Activated CD4-positive, alpha-beta T cell treated with anti-CD3 and anti-CD28 coated beads, Interleukin-2, Interleukin-6, amounts not matched to agents 100 ng/mL and 50 ng/mL, durations not matched to agents 16 hours and 8 hours (primary cell): Measurements from ENCODE around the gene SLC66A1.

Experiments used
- DNase-seq: peaks from one replicate; pipeline ENCODE4 v3.0.0-alpha.2; 2020

SLC66A1 gene

DNA sequence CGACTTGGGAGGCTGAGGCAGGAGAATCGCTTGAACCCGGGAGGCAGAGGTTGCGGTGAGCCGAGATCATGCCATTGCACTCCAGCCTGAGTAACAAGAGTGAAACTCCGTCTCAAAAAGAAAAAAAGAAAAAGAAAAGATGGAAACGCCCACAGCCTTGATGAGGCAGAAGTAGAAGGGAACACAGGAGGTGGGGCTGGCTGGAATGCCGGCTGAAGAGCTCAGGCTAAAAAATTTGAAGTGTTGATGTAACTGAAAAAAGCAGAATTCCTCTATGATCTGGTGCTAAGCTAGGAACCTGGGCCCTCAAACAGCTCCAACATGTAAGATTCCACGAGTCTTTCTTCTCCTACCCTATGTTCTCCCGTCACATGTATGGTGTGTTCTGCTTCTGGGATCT lies 53.6 kb downstream of the SLC66A1 start:
- DNase-seq, result no peak

DNA sequence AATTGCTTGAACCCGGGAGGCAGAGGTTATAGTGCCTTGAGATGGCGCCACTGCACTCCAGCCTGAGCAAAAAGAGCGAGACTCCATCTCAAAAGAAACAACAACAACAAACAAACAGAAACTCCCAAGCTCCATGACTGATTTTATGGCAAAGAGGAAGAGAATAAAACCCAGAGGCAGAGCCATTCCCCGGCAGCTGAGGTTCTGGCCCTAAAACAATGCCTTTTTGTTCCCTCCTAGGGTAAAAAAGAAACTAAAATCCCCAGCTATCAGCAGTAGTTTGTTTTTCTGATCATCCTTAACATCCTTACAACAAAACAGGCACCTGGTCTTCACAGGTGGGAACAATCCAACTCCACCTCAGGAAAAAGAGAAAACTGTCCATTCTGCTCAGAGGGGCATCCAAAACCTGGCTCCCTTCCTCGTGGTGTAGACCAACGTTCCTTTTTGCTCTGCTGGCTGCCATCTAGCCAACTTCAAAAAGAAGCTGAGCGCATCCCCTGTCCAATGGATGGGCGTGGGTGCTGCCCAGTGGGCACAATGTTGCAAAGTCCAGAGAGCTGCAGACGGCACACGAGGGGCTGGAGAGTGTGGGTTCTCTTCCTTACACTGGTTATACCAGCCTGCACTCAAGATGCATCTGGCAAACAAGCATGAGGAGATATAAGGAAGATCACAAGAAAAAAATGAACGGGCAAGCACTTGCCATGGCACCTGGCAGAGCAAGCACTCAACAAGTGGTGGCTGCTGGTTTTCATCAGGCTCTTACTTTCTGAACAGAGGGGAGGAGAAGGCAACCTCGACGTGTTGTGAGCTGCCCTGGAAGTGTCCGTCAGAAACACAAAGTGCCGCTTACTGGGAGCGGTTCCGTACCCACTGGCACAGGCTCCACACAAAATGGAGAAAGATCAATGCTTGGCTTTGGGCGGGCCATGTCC lies 54.7 kb downstream of the SLC66A1 start:
- no peak for DNase-seq

DNA sequence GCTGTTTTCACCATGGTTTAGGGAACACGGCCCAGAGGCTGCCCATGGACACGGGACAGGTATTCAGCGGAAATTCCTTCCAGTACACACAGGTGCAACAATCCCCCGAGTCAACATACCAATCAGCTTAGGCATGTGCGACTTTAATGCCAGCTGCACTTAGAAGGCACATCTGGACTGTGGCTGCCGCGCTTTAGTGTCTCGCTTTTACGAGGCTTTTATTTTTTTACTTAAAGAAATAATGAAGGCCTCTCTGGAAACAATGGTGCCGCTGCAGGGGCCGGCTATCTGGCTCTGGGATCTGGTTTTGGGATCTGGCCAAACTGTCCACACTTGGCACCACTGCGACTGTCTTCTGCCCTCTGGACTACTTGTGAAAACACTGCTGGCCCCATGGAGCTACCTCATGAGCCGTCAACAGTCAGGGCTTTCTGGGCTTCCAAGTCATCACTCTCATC lies 55.5 kb downstream of the SLC66A1 start:
- no peak for DNase-seq

DNA sequence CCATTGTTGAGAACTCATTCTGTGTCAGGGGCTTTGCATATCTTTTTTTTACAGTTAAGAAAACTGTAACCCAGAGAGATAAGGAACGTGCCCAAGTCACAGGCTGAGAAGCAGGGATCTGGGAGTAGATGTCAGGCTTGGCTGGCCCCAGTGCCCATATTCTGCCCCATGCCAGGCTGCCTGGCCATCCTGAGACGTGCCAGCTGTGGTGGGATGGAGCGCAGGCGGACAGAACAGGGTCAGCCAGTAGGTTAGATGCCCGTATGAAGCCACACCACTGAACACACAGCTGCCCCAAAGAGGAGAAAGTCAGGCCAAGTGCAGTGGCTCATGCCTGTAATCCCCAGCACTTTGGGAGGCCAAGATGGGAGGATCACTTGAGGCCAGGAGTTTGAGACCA lies 55.9 kb downstream of the SLC66A1 start:
- DNase-seq, result no peak

DNA sequence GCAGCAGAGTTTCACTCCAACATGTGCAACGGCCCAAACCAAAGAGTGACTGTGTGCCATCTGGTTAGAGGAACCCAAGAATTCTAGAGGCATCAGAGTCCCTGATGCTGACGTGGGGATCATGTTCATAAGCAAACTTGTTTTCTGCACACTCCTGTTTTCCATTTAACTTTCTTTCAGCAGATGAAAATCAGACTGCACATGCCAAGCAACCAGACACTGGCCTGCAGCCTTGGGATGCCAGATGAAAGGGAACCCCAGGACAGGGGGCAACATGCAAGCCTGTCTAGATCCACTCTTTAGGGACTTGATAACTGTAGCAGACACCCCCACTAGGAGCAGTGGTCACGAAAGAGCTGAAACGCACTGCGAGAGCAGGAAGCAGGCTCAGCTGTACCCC lies 56.8 kb downstream of the SLC66A1 start:
- DNase-seq, result no peak

DNA sequence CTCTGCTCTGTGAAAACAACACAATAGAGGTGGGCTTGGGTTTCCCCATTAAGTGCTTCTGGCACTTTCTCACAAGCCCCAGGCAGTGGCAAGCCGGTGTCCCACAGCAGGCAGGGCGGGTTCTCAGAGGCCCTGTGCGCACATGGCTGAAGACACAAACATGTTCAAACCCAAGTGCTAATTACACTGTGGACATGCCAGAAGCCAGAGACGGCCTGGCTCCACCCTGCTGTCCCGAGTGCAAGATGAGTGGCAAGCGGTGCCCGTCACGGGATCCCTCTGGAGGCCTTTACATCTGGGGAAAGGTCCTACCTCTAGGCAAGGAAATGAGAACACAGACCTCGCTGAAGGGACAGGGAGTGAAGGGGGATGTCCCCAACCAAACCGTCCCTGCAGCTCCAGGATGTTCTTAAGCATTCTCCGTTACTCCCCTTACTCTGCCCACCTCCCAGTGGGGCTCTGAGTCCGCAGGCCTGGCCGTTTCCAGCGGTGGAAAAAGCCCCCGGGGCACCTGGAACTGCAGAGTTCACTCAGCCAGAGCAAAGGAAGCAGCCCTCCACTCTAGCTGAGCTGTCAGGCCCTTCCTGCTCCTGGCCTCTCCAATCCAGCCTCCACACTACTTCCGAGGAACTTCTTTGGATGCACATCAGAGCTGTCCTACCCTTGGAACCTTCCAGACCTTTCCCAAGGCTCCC lies 57.4 kb downstream of the SLC66A1 start:
- no peak for DNase-seq

DNA sequence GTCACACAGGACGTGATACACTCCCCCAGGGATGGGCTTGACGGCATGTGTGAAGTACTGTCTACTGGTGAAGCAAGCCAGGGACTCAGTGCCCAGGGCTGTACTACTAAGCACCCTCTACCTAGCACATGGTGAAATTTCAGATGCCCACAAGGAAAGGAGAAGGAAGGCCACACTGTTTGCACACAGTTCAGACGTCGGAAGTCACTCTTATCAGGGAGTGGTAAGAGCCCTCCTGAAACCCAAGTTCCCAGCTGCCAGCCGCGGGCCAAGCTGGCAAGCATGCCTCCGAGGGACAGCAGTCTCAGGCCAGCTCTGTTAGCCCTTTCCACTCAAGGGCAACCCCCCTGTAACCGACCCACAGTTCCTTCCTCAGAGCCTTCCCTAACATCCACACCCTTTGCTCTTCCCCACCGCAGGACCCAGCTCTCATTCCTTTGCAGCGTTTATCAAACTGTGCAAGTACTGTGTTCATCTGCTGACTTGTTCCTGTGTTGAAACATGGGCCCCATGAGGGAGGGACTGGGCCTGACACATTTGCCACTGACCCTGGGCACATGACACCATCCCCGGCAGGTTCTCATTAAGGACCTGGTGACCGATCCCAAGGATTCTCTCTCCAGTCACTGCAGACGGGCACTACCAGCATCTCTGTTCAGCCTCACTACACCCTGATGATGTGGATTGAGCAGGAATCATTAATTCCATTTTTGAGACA lies 58.5 kb downstream of the SLC66A1 start:
- no peak for DNase-seq

DNA sequence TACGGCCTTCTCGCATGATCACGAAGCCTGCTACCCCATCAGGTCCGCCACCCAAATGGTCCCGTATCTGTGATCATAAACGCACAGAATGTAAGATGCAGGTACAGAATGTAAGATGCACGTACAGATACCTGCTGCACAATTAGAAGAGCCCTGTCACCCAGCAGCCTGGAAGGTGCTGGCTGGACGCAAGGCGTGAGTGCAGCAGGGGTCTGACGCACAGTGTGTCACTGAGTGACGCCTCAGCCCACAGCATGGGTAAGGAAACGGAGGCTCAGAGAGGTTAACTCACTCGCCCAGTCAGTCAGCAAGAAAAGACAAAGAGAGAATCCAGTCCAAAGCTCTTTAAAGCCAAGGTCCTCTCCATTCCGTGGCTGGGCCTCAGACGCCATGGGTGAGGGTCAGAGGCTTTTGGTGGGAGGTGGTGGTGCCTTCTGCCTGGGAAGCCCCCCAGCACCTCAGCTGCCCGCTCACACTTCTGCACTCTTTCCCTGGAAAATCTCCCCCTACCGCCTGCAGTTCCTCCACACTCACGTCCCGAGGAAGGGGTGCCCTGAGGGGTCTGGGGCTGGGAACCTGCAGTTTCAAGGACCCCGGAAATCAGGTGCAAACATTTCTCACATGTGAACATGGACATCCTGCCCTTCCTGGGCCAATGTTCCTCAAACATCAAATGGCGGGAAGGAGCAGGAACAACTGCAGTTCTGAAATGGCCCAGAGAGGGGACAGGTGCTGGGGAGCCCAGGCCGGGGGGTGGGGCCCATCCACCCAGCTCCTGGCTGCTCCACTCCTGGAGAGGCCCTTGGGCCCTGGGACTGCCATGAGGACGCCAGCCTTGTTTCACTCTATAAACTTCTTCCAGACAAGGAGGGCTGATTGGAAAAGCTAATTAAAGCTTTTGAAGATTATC lies 59.4 kb downstream of the SLC66A1 start:
- no peak for DNase-seq

DNA sequence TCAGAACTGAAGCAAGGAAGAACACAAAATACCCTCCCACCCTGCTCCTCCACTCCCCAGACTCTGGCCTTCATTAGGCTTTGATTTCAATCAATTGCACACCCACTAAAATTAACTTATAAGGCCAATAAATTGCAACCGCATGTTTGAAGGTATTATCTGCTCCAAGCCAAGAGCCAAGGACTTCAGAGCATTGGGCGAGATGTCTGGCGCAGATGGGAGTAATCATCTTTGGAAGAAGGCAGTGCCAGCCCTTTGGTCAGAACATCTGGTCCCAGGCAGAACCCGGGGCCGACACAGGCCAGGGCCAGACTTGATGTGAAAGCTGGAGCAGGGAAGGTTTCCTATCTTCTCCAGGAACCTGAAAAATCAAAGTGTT lies 60.0 kb downstream of the SLC66A1 start:
- no peak for DNase-seq

DNA sequence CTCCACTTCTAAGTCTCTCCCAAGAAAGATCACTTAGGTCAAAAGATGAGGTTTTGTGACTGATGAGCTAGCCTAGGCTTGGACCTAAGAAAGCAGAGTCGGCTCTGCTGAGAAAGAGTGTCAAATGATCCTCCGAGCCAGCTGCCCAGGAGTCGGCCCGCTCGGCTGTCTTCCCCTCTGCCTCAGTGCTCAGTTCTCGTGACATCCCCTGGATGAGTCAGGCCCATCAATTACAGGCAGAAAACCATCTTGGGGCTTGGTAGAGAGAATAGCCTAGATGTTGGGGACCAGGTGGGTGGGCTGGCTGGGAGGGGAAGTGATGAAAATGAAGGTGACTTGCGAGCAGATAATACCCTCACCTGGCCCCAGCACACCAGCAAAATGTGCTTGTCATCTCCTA lies 60.5 kb downstream of the SLC66A1 start:
- no peak for DNase-seq

DNA sequence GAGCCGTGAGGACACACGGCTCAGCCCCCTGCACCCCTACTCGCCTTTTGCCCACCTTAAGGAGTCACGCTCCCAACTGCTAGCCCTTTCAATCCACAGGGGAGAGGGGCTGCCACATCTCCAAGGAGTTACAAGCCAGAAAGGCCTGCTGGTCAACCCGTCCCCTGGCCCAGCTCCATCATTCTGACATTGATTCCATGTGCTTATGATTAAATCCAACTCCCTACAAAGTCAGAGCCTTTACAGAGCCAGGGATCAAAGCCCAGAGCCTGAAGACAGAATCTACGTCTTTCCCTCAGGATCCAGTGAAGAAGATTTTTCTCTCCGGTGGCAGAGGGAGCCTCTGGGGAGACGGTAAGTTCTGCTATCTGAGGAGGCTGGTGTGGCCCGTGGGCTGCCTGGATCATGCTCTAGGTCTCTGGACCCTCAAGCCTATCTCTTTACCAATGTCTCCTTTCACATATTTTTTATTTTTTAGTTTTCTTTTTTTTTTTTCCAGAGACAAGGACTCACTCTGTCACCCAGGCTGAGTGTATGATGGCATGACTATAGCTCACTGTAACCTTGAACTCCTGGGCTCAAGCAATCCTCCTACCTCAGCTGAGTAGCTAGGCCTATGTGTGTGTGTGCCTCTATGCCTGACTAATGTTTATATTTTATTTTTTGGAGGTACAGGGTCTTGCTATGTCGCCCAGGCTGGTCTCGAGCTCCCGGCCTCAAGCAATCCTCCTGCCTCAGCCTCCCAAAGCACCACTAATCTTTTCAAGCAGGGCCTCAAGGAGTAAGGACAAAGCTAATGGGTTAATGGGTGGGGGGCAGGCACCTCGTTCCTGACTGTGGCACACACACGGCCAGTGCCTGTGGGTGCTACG lies 61.3 kb downstream of the SLC66A1 start:
- DNase-seq, result no peak

DNA sequence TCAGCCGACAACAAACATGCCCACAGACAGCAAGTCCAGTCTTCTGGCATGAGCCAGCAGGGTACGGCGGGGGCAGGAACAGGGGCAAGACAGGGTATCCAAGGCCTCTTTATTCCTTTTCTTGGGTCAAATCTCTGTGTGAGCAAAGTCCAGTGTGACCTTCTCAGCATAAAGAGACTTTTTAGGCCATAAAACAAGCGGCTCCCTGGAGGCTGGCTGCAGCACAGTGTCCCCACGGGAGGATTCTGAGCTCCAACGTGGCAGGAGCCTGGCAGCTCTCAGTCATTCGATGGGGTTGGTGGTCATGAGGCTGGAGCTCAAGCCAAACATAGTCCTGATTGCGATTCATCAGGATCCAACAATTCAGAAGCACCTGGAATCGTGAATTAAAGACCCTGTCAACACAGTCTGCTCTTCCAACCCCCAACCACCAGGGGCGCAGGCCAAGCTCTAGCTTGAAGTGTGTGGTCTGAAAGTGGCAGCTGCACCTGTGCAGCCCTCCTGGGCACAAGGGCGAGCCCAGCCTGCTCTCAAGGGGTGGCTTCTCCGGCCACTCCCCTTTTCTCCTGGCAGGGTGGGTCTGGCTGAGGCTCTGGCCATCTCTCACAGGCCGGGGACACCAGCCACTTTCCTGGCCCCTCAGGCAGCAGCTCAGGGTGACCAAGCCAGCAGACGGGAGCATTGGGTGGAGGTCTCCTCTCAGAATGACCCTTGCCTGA lies 62.1 kb downstream of the SLC66A1 start:
- peak; percentile 35 for DNase-seq

DNA sequence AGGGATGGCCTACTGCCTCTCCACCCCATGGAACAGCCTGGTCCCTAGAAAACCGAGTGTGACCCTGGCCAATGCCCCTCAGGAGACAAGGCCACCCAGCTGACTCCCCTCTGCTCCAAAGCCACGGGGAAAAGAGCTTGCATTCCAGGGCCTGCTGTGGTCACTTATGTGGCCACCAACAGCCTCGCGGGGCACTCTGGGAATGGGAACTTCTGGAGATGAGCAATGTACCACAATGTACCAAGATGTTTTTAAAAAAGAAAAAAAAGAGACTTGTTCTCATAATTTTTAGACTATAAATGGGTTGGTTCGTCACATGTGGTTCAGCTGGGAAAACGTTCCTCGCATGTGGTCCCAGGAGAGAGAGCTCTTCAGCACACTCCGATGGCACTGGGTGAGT lies 62.8 kb downstream of the SLC66A1 start:
- no peak for DNase-seq

DNA sequence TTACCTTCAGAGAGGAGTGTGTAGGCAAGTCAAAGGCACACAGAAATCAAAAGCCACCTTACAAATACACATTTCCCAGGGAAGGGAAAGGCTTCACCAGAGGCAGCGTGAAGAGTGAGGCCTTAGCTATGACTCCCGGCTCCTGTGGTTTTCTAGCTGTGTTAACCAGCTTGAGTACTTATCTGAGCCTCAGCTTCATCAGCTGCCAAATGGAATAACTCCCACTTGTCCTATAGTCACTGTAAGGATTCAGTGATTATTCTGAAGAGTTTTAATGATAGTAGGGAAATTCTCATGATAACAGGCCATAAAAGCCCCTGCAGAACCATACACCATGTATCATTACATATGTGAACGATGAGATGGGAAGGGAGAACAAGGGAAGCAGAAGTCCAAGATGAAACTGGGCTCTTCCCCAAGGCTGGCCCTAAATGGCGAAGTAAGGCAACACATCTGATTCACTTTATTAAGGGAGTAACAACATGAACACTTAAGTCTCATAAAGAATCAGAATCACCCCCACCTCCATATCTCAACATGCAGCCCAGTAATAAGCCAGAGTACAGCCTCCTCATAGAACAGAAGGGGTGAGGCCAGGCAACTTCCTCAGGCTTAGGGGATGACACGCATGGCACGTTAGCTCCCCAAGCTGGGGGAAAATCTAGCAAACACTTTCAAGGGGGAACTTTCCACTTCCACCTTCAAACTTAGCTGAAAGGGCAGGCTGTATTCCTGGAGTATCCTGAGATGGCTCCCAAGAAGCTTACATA lies 63.7 kb downstream of the SLC66A1 start:
- no peak for DNase-seq

DNA sequence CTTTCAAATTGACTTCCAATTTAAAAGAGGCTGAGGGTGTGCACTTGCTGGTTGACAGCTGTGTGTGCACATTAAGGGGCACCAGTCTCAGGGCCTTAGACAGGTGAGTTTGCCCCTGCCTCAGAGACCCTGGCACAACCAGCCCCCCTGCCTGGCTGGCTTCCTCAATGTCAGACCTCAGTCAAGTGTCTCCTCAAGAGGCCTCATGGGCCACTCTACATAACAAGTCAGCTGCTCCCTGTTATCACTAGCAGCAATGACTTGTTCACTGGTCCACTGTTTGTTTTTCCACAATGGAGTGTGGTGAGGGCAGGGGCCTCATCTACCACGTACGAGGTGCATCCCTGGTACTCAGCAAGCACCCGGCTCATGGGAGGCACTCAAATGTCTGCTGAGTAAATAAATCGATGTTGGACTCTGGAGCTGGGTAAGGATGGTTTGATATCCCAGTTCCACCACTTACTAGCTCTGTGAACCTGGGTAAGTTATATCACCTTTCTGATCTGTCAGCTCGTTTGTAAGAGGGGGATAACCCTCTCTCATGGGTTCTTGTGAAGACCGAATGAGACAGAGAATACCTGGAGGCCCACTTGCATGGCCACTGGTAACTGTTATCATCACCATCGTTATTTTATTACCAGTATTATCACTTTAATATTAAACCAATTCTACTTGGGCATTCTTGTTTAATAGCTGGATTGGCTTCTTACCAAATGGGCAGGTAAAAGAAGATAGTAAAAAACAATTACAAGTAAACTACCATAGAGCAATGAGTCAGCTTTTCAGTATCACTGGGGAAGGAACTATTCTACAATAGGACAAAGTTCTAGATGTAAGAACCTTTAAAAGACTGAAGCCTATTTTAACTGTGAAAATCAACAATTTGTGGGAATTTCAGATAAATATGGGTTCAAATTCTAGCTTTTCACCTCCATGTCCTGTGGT lies 64.6 kb downstream of the SLC66A1 start:
- DNase-seq, result no peak

DNA sequence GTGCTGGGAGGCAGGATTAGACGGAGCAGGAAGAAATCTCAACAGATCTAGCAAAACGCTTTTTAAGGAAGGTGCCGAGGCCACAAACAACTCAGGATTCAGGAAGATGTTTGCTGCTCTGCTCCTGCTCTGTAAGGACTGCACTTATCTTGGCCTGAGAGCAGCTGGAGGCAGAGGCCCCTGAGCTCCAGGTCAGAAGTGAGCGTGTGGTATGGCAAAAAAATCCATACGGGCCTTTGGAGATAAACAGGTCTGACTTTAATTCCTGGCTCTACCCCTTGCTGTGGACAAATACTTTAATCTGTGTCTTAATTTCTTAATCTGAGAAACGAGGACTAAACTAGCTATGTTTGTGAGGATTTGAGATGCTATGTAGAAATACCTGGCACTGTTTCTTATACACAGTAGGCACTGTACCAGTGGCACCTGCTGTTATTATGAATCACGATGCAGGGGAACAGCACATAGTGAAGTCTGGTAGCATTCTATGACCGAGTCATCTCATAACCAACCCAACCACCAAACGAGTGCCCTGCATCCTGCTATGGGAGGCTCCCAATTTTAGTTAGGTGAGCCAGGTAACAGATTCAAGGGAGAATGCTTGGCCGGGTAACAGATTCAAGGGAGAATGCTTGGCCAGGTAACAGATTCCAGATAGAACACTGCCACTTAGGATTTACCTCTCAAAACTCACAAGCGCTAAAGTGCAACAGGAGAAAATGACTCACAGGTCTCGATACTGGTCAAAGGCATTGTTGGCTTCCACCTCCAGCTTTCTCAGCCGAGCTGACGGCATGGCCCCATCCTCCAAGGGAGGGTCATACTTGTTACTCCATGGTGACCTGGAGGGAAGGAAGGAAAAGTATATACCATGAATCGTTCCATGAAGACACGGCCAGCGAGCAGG lies 65.9 kb downstream of the SLC66A1 start:
- peak; percentile 55 for DNase-seq
